NOMO-1 treated with DMSO at 0.1 percent for 48 hours (cell line): ENCODE results near the gene PSMD7.
"Not testable (repeated sequence)": the region's sequence is repeated elsewhere in the genome, so short reads cannot be mapped to it uniquely, and the experiment has no call there.

ENCODE experiments used
- DNase-seq: peaks from one replicate; lab custom pipeline; 2025; ENCODE audit not compliant: unreplicated experiment; lab: John Stamatoyannopoulos, UW

PSMD7 gene

DNA sequence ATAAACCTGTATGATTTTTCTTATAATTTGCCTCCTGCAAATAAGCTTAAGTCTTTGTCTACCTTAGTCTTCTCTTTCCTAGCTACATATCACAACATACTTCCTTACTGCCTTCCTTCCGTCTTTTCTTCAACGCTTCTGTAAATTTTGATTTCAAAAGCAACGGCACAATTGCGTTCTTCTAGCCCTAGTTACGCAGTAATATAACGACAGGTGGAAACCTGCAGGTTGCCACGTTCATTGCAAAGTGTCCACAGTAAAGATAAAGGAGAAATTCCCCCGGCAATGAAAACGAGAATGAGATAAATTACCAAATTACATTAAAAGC, 546 bp upstream of the PSMD7 start:
- peak; percentile 88 for DNase-seq

- no peak for DNase-seq
Measured at GRCh38 chr16:74297145-74297665, 591 bp downstream of the PSMD7 start.

DNA sequence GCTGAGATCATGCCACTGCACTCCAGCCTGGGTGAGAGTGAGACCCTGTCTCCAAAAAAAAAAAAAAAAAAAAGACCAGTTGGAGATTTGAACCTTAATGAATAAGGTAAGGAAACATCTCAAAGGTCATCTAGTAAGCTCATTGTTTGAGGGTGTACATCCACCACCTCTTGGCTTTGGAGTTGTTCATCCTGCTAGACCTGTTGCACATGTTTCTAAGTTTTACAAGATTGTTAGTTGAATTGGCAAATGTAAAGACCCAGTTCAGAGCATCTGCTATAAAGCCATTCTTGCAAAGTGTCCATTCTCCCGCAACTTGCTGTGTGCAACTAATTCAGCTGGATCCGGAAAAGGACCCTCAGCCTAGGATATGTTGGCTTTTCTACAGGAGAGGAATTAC, 1.5 kb downstream of the PSMD7 start:
- no peak for DNase-seq

- no peak for DNase-seq
Measured at GRCh38 chr16:74302341-74302740, 5.7 kb downstream of the PSMD7 start.

GRCh38 chr16:74304164-74304834, 7.7 kb downstream of the PSMD7 start:
- DNase-seq, result no peak

DNA sequence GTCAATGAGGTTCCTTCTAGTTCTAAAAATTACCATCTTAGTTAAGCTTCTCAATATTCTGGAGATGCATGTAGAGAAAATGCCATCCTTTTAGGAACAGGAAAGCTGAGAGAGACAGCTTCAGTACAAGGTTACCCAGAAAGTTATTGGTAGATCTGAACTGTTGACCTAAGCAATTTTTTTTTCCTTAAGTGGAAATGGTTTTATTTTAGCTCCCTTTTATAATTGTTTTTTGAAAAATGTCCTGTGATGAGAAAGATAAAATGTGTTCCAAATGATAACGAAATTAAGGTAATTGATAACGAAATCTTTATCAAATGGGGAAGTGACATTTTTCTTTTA, 8.2 kb downstream of the PSMD7 start:
- DNase-seq, result no peak

GRCh38 chr16:74305281-74305680, 8.7 kb downstream of the PSMD7 start:
- no peak for DNase-seq

- no peak for DNase-seq
Measured at GRCh38 chr16:74305978-74306784, 9.6 kb downstream of the PSMD7 start.

GRCh38 chr16:74307383-74307782, 10.8 kb downstream of the PSMD7 start:
- DNase-seq, result no peak

DNA sequence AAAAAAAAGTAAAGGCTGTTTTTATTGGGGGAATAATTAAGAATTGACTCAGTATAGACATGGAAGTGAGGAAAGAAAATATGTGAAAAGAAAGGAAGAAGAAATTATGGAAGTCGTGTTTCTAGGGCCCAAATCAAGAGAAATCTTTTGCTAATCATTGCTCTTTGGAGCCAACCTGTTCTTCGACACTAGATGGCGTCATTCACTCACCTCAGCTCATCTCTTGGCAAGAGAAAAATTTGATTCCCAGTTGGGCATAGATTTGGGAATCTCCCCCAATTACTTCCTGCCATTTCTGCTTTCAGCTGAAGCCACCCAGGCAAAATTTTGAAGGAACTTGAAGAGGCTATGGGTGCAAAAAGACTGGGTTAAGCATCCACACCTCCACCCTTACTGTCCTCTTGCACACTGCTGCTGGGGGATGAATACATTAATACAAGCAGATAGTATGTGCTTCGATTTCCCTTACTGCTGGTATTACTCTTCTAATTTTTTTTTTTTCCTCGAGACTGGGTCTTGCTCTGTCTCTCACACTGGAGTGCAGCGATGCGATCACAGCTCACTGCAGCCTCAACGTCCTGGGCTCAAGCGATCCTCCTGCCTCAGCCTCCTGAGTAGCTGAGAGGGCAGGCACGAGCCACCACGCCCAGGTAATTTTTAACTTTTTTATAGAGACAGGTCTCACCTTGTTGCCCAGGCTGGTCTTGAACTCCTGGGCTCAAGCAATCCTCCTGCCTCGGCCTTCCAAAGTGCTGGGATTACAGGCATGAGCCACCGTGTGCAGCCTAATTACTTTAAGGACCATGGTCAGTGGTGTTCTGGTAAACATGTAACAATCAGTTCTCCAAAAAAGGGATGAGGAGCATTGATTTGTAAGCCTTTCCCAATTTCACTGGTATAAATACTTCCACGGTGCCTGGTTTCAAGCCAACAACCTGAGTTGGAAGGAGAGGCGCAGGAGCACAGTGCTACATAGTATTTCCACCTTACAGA, 13.5 kb downstream of the PSMD7 start:
- peak; percentile 23 for DNase-seq

DNA sequence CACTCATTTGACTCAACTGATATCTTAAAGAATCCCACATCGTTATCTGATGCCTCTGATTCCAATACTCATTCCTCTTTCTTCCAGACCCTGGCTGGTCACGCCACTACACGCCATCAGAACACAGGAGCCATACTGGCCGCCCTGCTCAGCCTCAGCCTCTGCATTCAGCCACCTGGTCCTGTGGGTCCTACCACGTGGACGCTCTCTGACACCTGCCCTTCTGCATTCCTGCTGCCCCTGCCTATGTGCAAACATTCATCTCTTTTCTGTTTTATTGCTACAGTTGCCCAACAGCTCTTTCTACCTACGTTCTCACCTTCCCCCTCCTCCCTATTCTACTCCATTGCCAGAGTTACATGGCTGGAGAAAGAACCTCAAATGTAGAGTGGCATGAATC, 18.4 kb downstream of the PSMD7 start:
- DNase-seq, result no peak

GRCh38 chr16:74320707-74321106, 24.1 kb downstream of the PSMD7 start:
- DNase-seq, result no peak

- DNase-seq, result no peak
Measured at GRCh38 chr16:74321356-74321755, 24.7 kb downstream of the PSMD7 start.

DNA sequence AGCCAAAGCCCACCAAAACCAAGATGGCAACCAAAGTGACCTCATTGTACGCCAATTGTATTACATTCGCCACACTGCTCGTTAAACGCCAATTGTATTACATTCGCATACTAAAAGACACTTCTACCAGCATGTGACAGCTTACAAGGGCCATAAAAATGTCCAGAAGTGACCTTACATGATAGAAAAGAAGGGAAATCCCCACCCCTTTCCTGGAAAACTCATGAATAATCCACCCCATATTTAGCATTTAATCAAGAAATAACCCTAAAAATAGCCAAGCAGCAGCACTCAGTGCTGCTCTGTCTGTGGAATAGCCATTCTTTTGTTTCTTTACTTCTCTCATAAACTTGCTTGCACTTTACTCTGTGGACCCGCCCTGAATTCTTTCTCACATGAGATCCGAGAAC, 25.7 kb downstream of the PSMD7 start:
- no peak for DNase-seq

GRCh38 chr16:74324777-74325176, 28.2 kb downstream of the PSMD7 start:
- not testable (repeated sequence) for DNase-seq

GRCh38 chr16:74325641-74326040, 29.0 kb downstream of the PSMD7 start:
- DNase-seq, result no peak

- DNase-seq, result not testable (repeated sequence)
Measured at GRCh38 chr16:74328346-74328745, 31.7 kb downstream of the PSMD7 start.

DNA sequence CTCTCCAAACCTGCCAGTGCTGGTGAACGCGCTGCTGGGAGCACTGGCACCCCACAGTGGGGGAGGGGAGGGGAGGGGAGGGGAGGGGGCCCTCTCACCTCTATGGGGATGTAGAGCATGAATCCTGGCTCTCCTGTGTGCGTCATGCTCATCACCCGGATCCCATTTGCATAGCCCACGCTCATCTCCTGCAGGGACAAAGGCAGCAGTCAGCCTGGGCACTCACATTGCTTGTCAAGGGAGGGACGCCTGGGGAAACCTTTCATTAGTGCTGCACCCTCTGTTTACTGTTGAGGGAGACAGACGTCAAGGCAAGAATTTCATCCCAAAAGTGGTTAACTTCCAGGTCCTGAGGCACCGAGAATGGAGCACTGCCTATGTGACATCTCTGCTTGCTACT, 35.9 kb downstream of the PSMD7 start:
- DNase-seq, result not testable (repeated sequence)

- DNase-seq, result not testable (repeated sequence)
Measured at GRCh38 chr16:74337506-74337905, 40.9 kb downstream of the PSMD7 start.

- not testable (repeated sequence) for DNase-seq
Measured at GRCh38 chr16:74339226-74339625, 42.6 kb downstream of the PSMD7 start.

- DNase-seq, result not testable (repeated sequence)
Measured at GRCh38 chr16:74353038-74353437, 56.4 kb downstream of the PSMD7 start.
